ENCODE measurements around the gene SPX. TPM values are rescaled to one million over a fixed set of nuclear protein-coding genes. Genes with fewer than 3 reads are reported as not detected.

SPX gene
- total and polyA plus RNA-seq, 2 donors (not counting 3 experiments of a cell fraction or from before 2014, with no cell fraction given) = 0.06 TPM; not detected in 1

DNA sequence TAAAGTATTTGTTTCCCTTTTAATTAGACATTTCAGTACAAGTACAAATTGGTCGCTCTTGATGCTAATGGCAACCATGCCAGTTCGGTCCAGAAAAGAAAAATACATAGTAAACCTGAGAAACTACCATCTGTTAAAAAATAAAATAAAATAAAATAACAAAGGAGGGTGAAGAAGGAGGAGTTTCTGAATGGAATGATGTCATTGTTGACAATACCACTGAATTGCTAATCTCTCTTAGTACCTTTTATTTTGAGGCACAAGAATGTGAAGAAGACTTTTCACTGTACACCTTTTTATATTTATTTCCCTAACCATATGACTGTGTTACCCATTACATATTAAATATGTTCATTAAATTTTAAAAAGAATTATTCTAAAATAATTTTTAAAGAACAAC, 19.5 kb downstream of the SPX start:
- POLR2A ChIA-PET = no interaction called here

More for the DNA sequence above, 19.5 kb downstream of the SPX start:
- Histone ChIP-seq H2AFZ (ENCODE audit: low read depth, low read length) (no peak overlapping the region), H3K36me3 (ENCODE audit: control insufficient read depth in 2 of 2, extremely low read depth in 1 of 2, insufficient read depth in 2 of 2, low read length in 2 of 2) (no peaks in the 10 kb centered on the region), H3K4me2 (ENCODE audit: insufficient read depth, low read length) (no peak overlapping the region), H3K27me3 (ENCODE audit: control insufficient read depth in 2 of 2, insufficient read depth in 2 of 2, low read length in 2 of 2) (no peaks in the 10 kb centered on the region), H3K79me2 (ENCODE audit: control insufficient read depth, insufficient read depth, low read length) (no peaks in the 10 kb centered on the region), H3K9ac (replicated peaks; ENCODE audit: extremely low read depth, insufficient read depth, low read length) (no peak overlapping the region), H3K4me3 (replicated peaks in 1 of 3; ENCODE audit: insufficient read depth in 1 of 3, low read depth in 1 of 3, low read length in 3 of 3) (no peak overlapping the region), H3K9me3 (replicated peaks; ENCODE audit: control insufficient read depth, insufficient read depth, low read length) (no peaks in the 10 kb centered on the region), H3K27ac (ENCODE audit: insufficient read depth, low read depth, low read length) (no peak overlapping the region), H3K9me1 (replicated peaks; ENCODE audit: control insufficient read depth, extremely low read depth, insufficient read depth, low read length) (no peaks in the 10 kb centered on the region), H4K20me1 (replicated peaks; ENCODE audit: control insufficient read depth, extremely low read depth, insufficient read depth, low read length) (no peaks in the 10 kb centered on the region), H3K4me1 (ENCODE audit: control insufficient read depth, extremely low read depth, insufficient read depth, low read length) (no peaks in the 10 kb centered on the region)
- FAIRE-seq = no peak
- intact Hi-C loops (cut with micrococcal nuclease) (no loop called here), dilution Hi-C loops (cut with MboI; ENCODE audit: extremely low pct_ligation_motif_present, low sequenced_read_pairs) (no loop called here)
- TF ChIP-seq MYC (IDR thresholded peaks at IDR 0.05; ENCODE audit: low read depth, low read length) = no peak
- TF ChIP-seq POLR2A (IDR thresholded peaks at IDR 0.05; ENCODE audit: low read depth, low read length) = no peak
- no peak for TF ChIP-seq FOS (IDR thresholded peaks at IDR 0.05; ENCODE audit: borderline replicate concordance, insufficient read depth, low read length)
- TF ChIP-seq POLR2AphosphoS5 (IDR thresholded peaks at IDR 0.05; ENCODE audit: insufficient read depth, low read depth, low read length) = no peak
- no peak for TF ChIP-seq EZH2 (IDR thresholded peaks at IDR 0.05; ENCODE audit: borderline replicate concordance, low read depth, low read length, severe bottlenecking)
- no peak for TF ChIP-seq GATA2 (IDR thresholded peaks at IDR 0.05; ENCODE audit: insufficient read depth, insufficient read length, low read depth, low read length)
- no peak for TF ChIP-seq JUN (IDR thresholded peaks at IDR 0.05; ENCODE audit: borderline replicate concordance, insufficient read depth, insufficient read length, low read depth)
- TF ChIP-seq, protein P1, sequence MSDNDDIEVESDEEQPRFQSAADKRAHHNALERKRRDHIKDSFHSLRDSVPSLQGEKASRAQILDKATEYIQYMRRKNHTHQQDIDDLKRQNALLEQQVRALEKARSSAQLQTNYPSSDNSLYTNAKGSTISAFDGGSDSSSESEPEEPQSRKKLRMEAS (IDR thresholded peaks at IDR 0.05; ENCODE audit: insufficient read depth, insufficient read length) = no peak
- TF ChIP-seq, protein P2, sequence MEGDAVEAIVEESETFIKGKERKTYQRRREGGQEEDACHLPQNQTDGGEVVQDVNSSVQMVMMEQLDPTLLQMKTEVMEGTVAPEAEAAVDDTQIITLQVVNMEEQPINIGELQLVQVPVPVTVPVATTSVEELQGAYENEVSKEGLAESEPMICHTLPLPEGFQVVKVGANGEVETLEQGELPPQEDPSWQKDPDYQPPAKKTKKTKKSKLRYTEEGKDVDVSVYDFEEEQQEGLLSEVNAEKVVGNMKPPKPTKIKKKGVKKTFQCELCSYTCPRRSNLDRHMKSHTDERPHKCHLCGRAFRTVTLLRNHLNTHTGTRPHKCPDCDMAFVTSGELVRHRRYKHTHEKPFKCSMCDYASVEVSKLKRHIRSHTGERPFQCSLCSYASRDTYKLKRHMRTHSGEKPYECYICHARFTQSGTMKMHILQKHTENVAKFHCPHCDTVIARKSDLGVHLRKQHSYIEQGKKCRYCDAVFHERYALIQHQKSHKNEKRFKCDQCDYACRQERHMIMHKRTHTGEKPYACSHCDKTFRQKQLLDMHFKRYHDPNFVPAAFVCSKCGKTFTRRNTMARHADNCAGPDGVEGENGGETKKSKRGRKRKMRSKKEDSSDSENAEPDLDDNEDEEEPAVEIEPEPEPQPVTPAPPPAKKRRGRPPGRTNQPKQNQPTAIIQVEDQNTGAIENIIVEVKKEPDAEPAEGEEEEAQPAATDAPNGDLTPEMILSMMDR (IDR thresholded peaks at IDR 0.05; ENCODE audit: extremely low read depth in 1 of 2, insufficient read depth in 1 of 2, low read depth in 1 of 2, low read length in 2 of 2) = no peak
- DNase-seq (ENCODE audit: low read depth, low spot score) = no peak
- BruUV-seq (replicated peaks) = no TSS peak
- CTCF ChIA-PET = no interaction called here

All from endothelial cell of umbilical vein (primary cell).